Hepatocyte (in vitro differentiated cells): ENCODE data around the gene EIF4E1B. TPM values are rescaled to one million over a fixed set of nuclear protein-coding genes. Genes with fewer than 3 reads are reported as not detected.

Experiments used
- DNase-seq: peaks from one replicate; pipeline ENCODE4 v3.0.0-alpha.2; 2016; ENCODE audit warnings: low spot score
- H2AFZ ChIP-seq: fragments of 200-600 bp; sonication (generic); 2 replicates; pipeline ENCODE4 v1.6.0; 2016; ENCODE audit warnings: antibody characterized with exemption, mild to moderate bottlenecking
- H3K27ac ChIP-seq: fragments of 200-600 bp; sonication (generic); 2 replicates; pipeline ENCODE4 v1.5.1; 2016; ENCODE audit warnings: mild to moderate bottlenecking
- H3K27me3 ChIP-seq: fragments of 200-600 bp; sonication (generic); 2 replicates; pipeline ENCODE4 v1.6.1; 2016
- H3K36me3 ChIP-seq: fragments of 200-600 bp; sonication (generic); replicated peaks from 2 replicates; pipeline ENCODE4 v1.5.1; 2016; ENCODE audit warnings: low read depth; ENCODE audit not compliant: insufficient read depth
- H3K4me1 ChIP-seq: fragments of 200-600 bp; sonication (generic); 2 replicates; pipeline ENCODE4 v1.5.1; 2016; ENCODE audit warnings: mild to moderate bottlenecking, moderate library complexity; ENCODE audit not compliant: insufficient read depth
- H3K4me2 ChIP-seq: fragments of 200-600 bp; sonication (generic); 2 replicates; pipeline ENCODE4 v1.6.0; 2016
- H3K4me3 ChIP-seq: fragments of 200-600 bp; sonication (generic); 2 replicates; pipeline ENCODE4 v1.5.1; 2016; ENCODE audit warnings: mild to moderate bottlenecking
- H3K79me2 ChIP-seq: fragments of 200-600 bp; sonication (generic); 2 replicates; pipeline ENCODE4 v1.6.0; 2017; ENCODE audit warnings: mild to moderate bottlenecking
- H3K9me2 ChIP-seq: fragments of 200-600 bp; sonication (generic); replicated peaks from 2 replicates; pipeline ENCODE4 v1.6.0; 2017; ENCODE audit warnings: mild to moderate bottlenecking; ENCODE audit not compliant: insufficient read depth
- H3K9me3 ChIP-seq: fragments of 200-600 bp; sonication (generic); 2 replicates; pipeline ENCODE4 v1.5.1; 2016; ENCODE audit warnings: low read depth, mild to moderate bottlenecking
- H4K20me1 ChIP-seq: fragments of 200-600 bp; sonication (generic); 2 replicates; pipeline ENCODE4 v1.6.0; 2016; ENCODE audit warnings: mild to moderate bottlenecking; ENCODE audit not compliant: insufficient read depth, poor library complexity, severe bottlenecking
- CTCF ChIP-seq: fragments of 200-600 bp; sonication (generic); IDR thresholded peaks from 2 replicates; pipeline ENCODE4 v1.5.1; 2016; ENCODE audit warnings: antibody characterized with exemption, mild to moderate bottlenecking; ENCODE audit not compliant: poor library complexity
- EZH2 ChIP-seq: fragments of 200-600 bp; sonication (generic); IDR thresholded peaks from 2 replicates; pipeline ENCODE4 v1.6.1; 2016; ENCODE audit warnings: antibody characterized with exemption, mild to moderate bottlenecking, borderline replicate concordance
- EZH2phosphoT487 ChIP-seq: fragments of 200-600 bp; sonication (generic); IDR thresholded peaks from one replicate; pipeline ENCODE4 v1.6.1; 2018; ENCODE audit warnings: antibody characterized with exemption, mild to moderate bottlenecking, low read depth, moderate library complexity; ENCODE audit not compliant: unreplicated experiment, severe bottlenecking
- WGBS: methylation state at CpG from one replicate; pipeline ENCODE4 v1.1.6; 2016; ENCODE audit warnings: low lambda C conversion rate; ENCODE audit errors: missing lambda C conversion rate; 5-methylcytosine and 5-hydroxymethylcytosine counted together
- polyA plus RNA-seq: library from polyadenylated mRNA; unstranded; fragments of >200 nt; fragmentation: Nextera tagmentation; extraction: Ambion mirVana; gene quantifications from 2 replicates; pipeline ENCODE4 v1.2.1, GENCODE V29; 2016
- total RNA-seq: library from RNA; depleted of rRNA; stranded (reverse); fragments of >200 nt; gene quantifications from 2 replicates; pipeline ENCODE4 v1.2.3, GENCODE V29; 2014

The EIF4E1B gene
- total and polyA plus RNA-seq, 2 experiments from 2014 or later, result not detected

GRCh38 chr5:176658817-176659511 lies 28.5 kb downstream of the EIF4E1B start:
- H3K4me1 ChIP-seq, result no peaks in the 10 kb centered on the region
- no peak for DNase-seq
- H3K9me2 ChIP-seq, result no peaks in the 10 kb centered on the region
- no peaks in the 10 kb centered on the region for H4K20me1 ChIP-seq
- H3K36me3 ChIP-seq, result no peaks in the 10 kb centered on the region
- no peaks in the 10 kb centered on the region for H3K9me3 ChIP-seq
- no peaks in the 10 kb centered on the region for H3K79me2 ChIP-seq
- H3K4me3 ChIP-seq, result no peak overlapping the region
- H2AFZ ChIP-seq, result no peak overlapping the region
- TF ChIP-seq CTCF (no peak), EZH2phosphoT487 (no peak), EZH2 (no peak)
- H3K27me3 ChIP-seq, result no peaks in the 10 kb centered on the region
- no peak overlapping the region for H3K4me2 ChIP-seq
- 84% methylated on average over 11 of the region's 11 CpGs for WGBS
- H3K27ac ChIP-seq, result no peak overlapping the region

GRCh38 chr5:176659512-176659839 lies 29.0 kb downstream of the EIF4E1B start:
- H3K4me3 ChIP-seq, result no peak overlapping the region
- DNase-seq, result no peak
- 90% methylated on average over 3 of the region's 7 CpGs for WGBS
- no peaks in the 10 kb centered on the region for H3K9me3 ChIP-seq
- no peaks in the 10 kb centered on the region for H3K79me2 ChIP-seq
- no peaks in the 10 kb centered on the region for H3K27me3 ChIP-seq
- H3K9me2 ChIP-seq, result no peaks in the 10 kb centered on the region
- H3K4me2 ChIP-seq, result no peak overlapping the region
- H4K20me1 ChIP-seq, result no peaks in the 10 kb centered on the region
- TF ChIP-seq CTCF (no peak), EZH2phosphoT487 (no peak), EZH2 (no peak)
- no peak overlapping the region for H2AFZ ChIP-seq
- H3K36me3 ChIP-seq, result no peaks in the 10 kb centered on the region
- H3K4me1 ChIP-seq, result no peaks in the 10 kb centered on the region
- H3K27ac ChIP-seq, result no peak overlapping the region

DNA sequence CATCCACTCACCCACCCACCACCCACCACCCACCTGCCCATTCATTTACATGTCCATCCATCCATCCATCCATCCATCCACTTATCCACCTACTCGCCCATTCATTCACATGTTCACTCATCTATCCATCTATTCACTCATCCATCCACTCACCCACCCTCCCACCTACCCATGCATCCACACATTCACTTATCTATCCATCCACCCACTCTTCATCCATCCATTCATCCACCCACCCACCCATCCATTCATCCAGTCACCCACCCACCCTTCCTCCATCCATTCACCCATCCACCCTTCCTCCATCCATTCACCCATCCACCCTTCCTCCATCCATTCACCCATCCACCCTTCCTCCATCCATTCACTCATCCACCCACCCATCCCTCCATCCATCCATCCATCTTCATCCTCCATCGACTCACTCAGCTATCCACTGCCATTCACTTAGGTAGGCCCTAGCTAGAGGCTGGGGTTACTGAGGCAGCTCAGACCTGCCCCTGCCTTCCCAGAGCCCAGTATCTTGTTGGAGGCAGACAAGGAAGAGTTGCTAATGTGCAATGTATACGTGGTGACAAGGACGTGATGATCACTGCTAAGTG lies 29.5 kb downstream of the EIF4E1B start:
- no peaks in the 10 kb centered on the region for H3K4me1 ChIP-seq
- no peak overlapping the region for H2AFZ ChIP-seq
- no peaks in the 10 kb centered on the region for H3K79me2 ChIP-seq
- H3K9me2 ChIP-seq, result no peaks in the 10 kb centered on the region
- no peaks in the 10 kb centered on the region for H4K20me1 ChIP-seq
- no peaks in the 10 kb centered on the region for H3K36me3 ChIP-seq
- no peak overlapping the region for H3K4me3 ChIP-seq
- TF ChIP-seq EZH2phosphoT487, result no peak
- TF ChIP-seq EZH2, result no peak
- no peak for TF ChIP-seq CTCF
- no peak overlapping the region for H3K27ac ChIP-seq
- no peak overlapping the region for H3K4me2 ChIP-seq
- 63% methylated on average over 3 of the region's 4 CpGs for WGBS
- no peaks in the 10 kb centered on the region for H3K9me3 ChIP-seq
- DNase-seq, result no peak
- no peaks in the 10 kb centered on the region for H3K27me3 ChIP-seq
